HUES48 (cell line): ENCODE measurements around the gene POLR1A.

Experiments used
- H3K27ac ChIP-seq: one replicate; pipeline ENCODE4 v1.7.0; 2013; ENCODE audit warnings: low read depth, low read length, inconsistent platforms
- H3K27me3 ChIP-seq: 2 replicates; pipeline ENCODE4 v1.6.1; 2013; ENCODE audit warnings: mild to moderate bottlenecking, low read length; ENCODE audit not compliant: control insufficient read depth, insufficient read depth
- H3K36me3 ChIP-seq: 2 replicates; pipeline ENCODE4 v1.6.1; 2013; ENCODE audit warnings: low read length; ENCODE audit not compliant: control insufficient read depth, insufficient read depth
- H3K4me1 ChIP-seq: 2 replicates; pipeline ENCODE4 v1.6.1; 2013; ENCODE audit warnings: mild to moderate bottlenecking, low read length; ENCODE audit not compliant: control insufficient read depth, insufficient read depth
- H3K4me3 ChIP-seq: 2 replicates; pipeline ENCODE4 v1.5.1; 2013; ENCODE audit warnings: mild to moderate bottlenecking, low read depth, low read length
- H3K9ac ChIP-seq: 2 replicates; pipeline ENCODE4 v1.6.1; 2013; ENCODE audit warnings: mild to moderate bottlenecking, low read depth, low read length, moderate library complexity
- H3K9me3 ChIP-seq: 2 replicates; pipeline ENCODE4 v1.6.1; 2013; ENCODE audit warnings: low read length; ENCODE audit not compliant: control insufficient read depth, insufficient read depth

Gene POLR1A

GRCh38 chr2:86094229-86094628, 11.5 kb downstream of the POLR1A start:
- Histone ChIP-seq H3K27ac (no peak overlapping the region), H3K9ac (no peak overlapping the region), H3K36me3 (peaks cover 88% of the 10 kb centered on the region), H3K4me1 (no peaks in the 10 kb centered on the region), H3K27me3 (no peaks in the 10 kb centered on the region), H3K4me3 (no peak overlapping the region), H3K9me3 (no peaks in the 10 kb centered on the region)

- no peak overlapping the region for H3K27ac ChIP-seq
- no peaks in the 10 kb centered on the region for H3K9me3 ChIP-seq
- H3K9ac ChIP-seq, result no peak overlapping the region
- no peaks in the 10 kb centered on the region for H3K4me1 ChIP-seq
- H3K4me3 ChIP-seq, result no peak overlapping the region
- peaks cover 82% of the 10 kb centered on the region for H3K36me3 ChIP-seq
- no peaks in the 10 kb centered on the region for H3K27me3 ChIP-seq
Measured at GRCh38 chr2:86087936-86088850, 17.5 kb downstream of the POLR1A start.

- no peaks in the 10 kb centered on the region for H3K27me3 ChIP-seq
- H3K4me3 ChIP-seq, result no peak overlapping the region
- peaks cover 85% of the 10 kb centered on the region for H3K36me3 ChIP-seq
- H3K4me1 ChIP-seq, result no peaks in the 10 kb centered on the region
- no peak overlapping the region for H3K27ac ChIP-seq
- no peaks in the 10 kb centered on the region for H3K9me3 ChIP-seq
- H3K9ac ChIP-seq, result no peak overlapping the region
Measured at GRCh38 chr2:86082756-86083155, 22.9 kb downstream of the POLR1A start.

GRCh38 chr2:86081724-86082123, 24.0 kb downstream of the POLR1A start:
- H3K9me3 ChIP-seq, result no peaks in the 10 kb centered on the region
- no peak overlapping the region for H3K27ac ChIP-seq
- no peaks in the 10 kb centered on the region for H3K27me3 ChIP-seq
- H3K36me3 ChIP-seq, result peaks cover 85% of the 10 kb centered on the region
- no peak overlapping the region for H3K9ac ChIP-seq
- no peak overlapping the region for H3K4me3 ChIP-seq
- no peaks in the 10 kb centered on the region for H3K4me1 ChIP-seq

GRCh38 chr2:86079981-86080911, 25.4 kb downstream of the POLR1A start:
- H3K36me3 ChIP-seq, result peaks cover 85% of the 10 kb centered on the region
- no peak overlapping the region for H3K4me3 ChIP-seq
- no peak overlapping the region for H3K27ac ChIP-seq
- no peak overlapping the region for H3K9ac ChIP-seq
- H3K4me1 ChIP-seq, result no peaks in the 10 kb centered on the region
- no peaks in the 10 kb centered on the region for H3K27me3 ChIP-seq
- no peaks in the 10 kb centered on the region for H3K9me3 ChIP-seq

GRCh38 chr2:86078774-86079545, 26.7 kb downstream of the POLR1A start:
- Histone ChIP-seq H3K4me1 (no peaks in the 10 kb centered on the region), H3K9ac (no peak overlapping the region), H3K36me3 (peaks cover 95% of the 10 kb centered on the region), H3K27ac (no peak overlapping the region), H3K9me3 (no peaks in the 10 kb centered on the region), H3K4me3 (no peak overlapping the region), H3K27me3 (no peaks in the 10 kb centered on the region)

- H3K36me3 ChIP-seq, result peaks cover 97% of the 10 kb centered on the region
- H3K4me3 ChIP-seq, result no peak overlapping the region
- H3K4me1 ChIP-seq, result no peaks in the 10 kb centered on the region
- no peak overlapping the region for H3K9ac ChIP-seq
- no peaks in the 10 kb centered on the region for H3K27me3 ChIP-seq
- H3K9me3 ChIP-seq, result no peaks in the 10 kb centered on the region
- H3K27ac ChIP-seq, result no peak overlapping the region
Measured at GRCh38 chr2:86075886-86076285, 29.8 kb downstream of the POLR1A start.

GRCh38 chr2:86074811-86075210, 30.9 kb downstream of the POLR1A start:
- H3K4me3 ChIP-seq, result no peak overlapping the region
- H3K9me3 ChIP-seq, result no peaks in the 10 kb centered on the region
- H3K27ac ChIP-seq, result no peak overlapping the region
- H3K27me3 ChIP-seq, result no peaks in the 10 kb centered on the region
- no peaks in the 10 kb centered on the region for H3K4me1 ChIP-seq
- H3K36me3 ChIP-seq, result peaks cover 97% of the 10 kb centered on the region
- H3K9ac ChIP-seq, result no peak overlapping the region

GRCh38 chr2:86074256-86074655, 31.4 kb downstream of the POLR1A start:
- Histone ChIP-seq H3K27me3 (no peaks in the 10 kb centered on the region), H3K36me3 (peaks cover 97% of the 10 kb centered on the region), H3K4me1 (no peaks in the 10 kb centered on the region), H3K27ac (no peak overlapping the region), H3K4me3 (no peak overlapping the region), H3K9me3 (no peaks in the 10 kb centered on the region), H3K9ac (no peak overlapping the region)

- H3K27me3 ChIP-seq, result no peaks in the 10 kb centered on the region
- H3K27ac ChIP-seq, result no peak overlapping the region
- H3K9ac ChIP-seq, result no peak overlapping the region
- H3K9me3 ChIP-seq, result no peaks in the 10 kb centered on the region
- peaks cover 97% of the 10 kb centered on the region for H3K36me3 ChIP-seq
- H3K4me3 ChIP-seq, result no peak overlapping the region
- H3K4me1 ChIP-seq, result no peaks in the 10 kb centered on the region
Measured at GRCh38 chr2:86073225-86073624, 32.5 kb downstream of the POLR1A start.
